Gastroesophageal sphincter (tissue), 3 donors: ENCODE measurements around the gene OPN5.

Experiments
- EP300 ChIP-seq: sonication (generic); formaldehyde crosslinking; IDR thresholded peaks from one replicate; pipeline ENCODE4 v1.6.1; 2017; ENCODE audit warnings: antibody characterized with exemption, mild to moderate bottlenecking
- POLR2A ChIP-seq, 2 donors: fragments of 450-650 bp; IDR thresholded peaks; one replicate each; pipeline ENCODE4 v1.6.1; 2017; ENCODE audit warnings: antibody characterized with exemption in 2 of 2, mild to moderate bottlenecking in 2 of 2, moderate library complexity in 1 of 2
- TF ChIP-seq, protein P1 (sequence below), 4 experiments: fragments of 200-600 bp in 2 of 4; fragments of 450-650 bp in 2 of 4; sonication (generic) in 1 of 4; IDR thresholded peaks; one replicate each; pipeline ENCODE4 v1.5.1; 2017 to 2019; ENCODE audit warnings: antibody characterized with exemption in 4 of 4, mild to moderate bottlenecking in 2 of 4, moderate library complexity in 2 of 4

- TF ChIP-seq, protein P1, sequence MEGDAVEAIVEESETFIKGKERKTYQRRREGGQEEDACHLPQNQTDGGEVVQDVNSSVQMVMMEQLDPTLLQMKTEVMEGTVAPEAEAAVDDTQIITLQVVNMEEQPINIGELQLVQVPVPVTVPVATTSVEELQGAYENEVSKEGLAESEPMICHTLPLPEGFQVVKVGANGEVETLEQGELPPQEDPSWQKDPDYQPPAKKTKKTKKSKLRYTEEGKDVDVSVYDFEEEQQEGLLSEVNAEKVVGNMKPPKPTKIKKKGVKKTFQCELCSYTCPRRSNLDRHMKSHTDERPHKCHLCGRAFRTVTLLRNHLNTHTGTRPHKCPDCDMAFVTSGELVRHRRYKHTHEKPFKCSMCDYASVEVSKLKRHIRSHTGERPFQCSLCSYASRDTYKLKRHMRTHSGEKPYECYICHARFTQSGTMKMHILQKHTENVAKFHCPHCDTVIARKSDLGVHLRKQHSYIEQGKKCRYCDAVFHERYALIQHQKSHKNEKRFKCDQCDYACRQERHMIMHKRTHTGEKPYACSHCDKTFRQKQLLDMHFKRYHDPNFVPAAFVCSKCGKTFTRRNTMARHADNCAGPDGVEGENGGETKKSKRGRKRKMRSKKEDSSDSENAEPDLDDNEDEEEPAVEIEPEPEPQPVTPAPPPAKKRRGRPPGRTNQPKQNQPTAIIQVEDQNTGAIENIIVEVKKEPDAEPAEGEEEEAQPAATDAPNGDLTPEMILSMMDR (IDR thresholded peaks at IDR 0.05) = no peak
- TF ChIP-seq POLR2A (IDR thresholded peaks at IDR 0.05) (no peak), EP300 (no peak)
Measured at GRCh38 chr6:47862731-47863130, 80.9 kb downstream of the OPN5 start.
